Mammary epithelial cell (primary cell): ENCODE results near the gene ZMYM4.

ENCODE experiments used
- EZH2 ChIP-seq: IDR thresholded peaks from 2 replicates; pipeline ENCODE4 v1.6.1; 2012; ENCODE audit warnings: low read length, inconsistent platforms, borderline replicate concordance
- TF ChIP-seq, protein P1 (sequence below), 2 donors: IDR thresholded peaks in 1 of 2; conservative IDR thresholded peaks in 1 of 2; 2 replicates each; pipeline ENCODE4 v1.5.1; 2011 to 2012; ENCODE audit warnings: inconsistent platforms in 2 of 2, low read length in 2 of 2, mild to moderate bottlenecking in 2 of 2, control low read depth in 1 of 2, low read depth in 1 of 2; ENCODE audit not compliant: insufficient read depth in 1 of 2; ENCODE audit errors: extremely low read depth in 1 of 2

DNA sequence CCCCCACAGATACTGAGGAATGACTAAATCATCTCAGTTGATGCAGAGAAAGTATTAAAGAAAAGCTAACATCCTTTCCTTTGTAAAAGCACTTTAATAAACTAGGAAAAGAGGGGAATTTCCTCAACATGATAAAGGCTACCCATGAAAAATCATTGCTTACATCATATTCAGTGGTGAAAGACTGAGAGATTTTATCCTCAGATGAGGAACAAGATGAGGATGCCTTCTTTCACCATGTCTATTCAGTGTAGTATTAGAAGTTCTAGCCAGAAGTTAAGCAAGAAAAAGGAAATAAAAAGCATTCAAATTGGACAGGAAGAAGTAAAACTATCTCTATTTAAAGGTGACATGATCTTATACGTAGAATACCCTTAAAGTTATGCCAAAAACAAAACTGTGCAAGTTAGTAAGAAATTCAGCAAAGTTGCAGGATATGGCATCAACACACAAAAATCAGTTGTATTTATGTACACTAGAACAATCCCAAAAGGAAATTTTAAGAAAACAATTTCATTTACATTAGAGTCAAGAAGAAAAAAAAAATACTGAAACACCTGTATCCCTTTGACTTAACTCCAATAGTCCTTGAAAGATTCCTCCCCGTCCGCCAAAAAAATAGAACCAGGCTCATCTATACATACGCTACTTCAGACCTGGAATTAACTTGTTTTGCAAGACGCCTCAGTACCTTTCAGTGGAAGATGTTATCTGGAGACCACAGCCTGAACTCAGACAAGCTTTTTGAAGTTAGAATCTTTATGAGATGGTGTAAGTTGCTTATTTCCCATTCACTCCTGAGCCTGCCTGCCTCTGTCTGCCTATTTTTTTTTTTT, 17.5 kb downstream of the ZMYM4 start:
- TF ChIP-seq, protein P1, sequence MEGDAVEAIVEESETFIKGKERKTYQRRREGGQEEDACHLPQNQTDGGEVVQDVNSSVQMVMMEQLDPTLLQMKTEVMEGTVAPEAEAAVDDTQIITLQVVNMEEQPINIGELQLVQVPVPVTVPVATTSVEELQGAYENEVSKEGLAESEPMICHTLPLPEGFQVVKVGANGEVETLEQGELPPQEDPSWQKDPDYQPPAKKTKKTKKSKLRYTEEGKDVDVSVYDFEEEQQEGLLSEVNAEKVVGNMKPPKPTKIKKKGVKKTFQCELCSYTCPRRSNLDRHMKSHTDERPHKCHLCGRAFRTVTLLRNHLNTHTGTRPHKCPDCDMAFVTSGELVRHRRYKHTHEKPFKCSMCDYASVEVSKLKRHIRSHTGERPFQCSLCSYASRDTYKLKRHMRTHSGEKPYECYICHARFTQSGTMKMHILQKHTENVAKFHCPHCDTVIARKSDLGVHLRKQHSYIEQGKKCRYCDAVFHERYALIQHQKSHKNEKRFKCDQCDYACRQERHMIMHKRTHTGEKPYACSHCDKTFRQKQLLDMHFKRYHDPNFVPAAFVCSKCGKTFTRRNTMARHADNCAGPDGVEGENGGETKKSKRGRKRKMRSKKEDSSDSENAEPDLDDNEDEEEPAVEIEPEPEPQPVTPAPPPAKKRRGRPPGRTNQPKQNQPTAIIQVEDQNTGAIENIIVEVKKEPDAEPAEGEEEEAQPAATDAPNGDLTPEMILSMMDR (conservative IDR thresholded peaks at IDR 0.05 in 1 of 2, IDR thresholded peaks at IDR 0.05 in 1 of 2; ENCODE audit: extremely low read depth in 1 of 2, insufficient read depth in 1 of 2, low read depth in 1 of 2, low read length in 2 of 2): no peak
- no peak for TF ChIP-seq EZH2
